ENCODE data around the gene LPAR4.
"Not testable (repeated sequence)": the region's sequence is repeated elsewhere in the genome, so short reads cannot be mapped to it uniquely, and the experiment has no call there.

LPAR4 gene

DNA sequence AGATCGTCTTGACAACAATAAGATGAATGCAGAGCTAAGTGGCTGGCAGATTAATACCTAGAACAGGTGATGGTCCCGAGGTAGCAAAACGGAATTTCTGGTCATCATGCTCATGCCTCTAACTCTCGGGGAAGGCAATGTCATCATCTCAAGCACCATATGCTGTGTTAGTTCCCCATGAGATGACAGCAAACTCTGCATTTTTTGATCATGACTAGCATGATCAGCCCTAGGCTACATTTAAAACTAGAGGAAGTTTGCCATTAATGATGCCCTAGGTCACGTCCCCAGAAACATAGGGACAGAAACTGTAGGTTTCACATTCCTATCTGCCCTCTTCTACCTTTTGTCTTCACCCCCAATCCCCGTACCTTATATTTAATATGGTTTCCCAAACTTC, 11.6 kb downstream of the LPAR4 start:
- Histone ChIP-seq H3K4me2 (ENCODE audit: low read length) (no peak overlapping the region), H3K27me3 (ENCODE audit: control insufficient read depth, insufficient read depth, low read length) (no peaks in the 10 kb centered on the region), H3K4me1 (ENCODE audit: control insufficient read depth, insufficient read depth, low read length) (no peaks in the 10 kb centered on the region), H3K36me3 (ENCODE audit: insufficient read depth, low read length) (no peaks in the 10 kb centered on the region), H3K9ac (ENCODE audit: low read depth, low read length) (no peak overlapping the region), H3K4me3 (ENCODE audit: low read length) (no peak overlapping the region), H3K9me3 (replicated peaks; ENCODE audit: low read length) (no peaks in the 10 kb centered on the region)

DNA sequence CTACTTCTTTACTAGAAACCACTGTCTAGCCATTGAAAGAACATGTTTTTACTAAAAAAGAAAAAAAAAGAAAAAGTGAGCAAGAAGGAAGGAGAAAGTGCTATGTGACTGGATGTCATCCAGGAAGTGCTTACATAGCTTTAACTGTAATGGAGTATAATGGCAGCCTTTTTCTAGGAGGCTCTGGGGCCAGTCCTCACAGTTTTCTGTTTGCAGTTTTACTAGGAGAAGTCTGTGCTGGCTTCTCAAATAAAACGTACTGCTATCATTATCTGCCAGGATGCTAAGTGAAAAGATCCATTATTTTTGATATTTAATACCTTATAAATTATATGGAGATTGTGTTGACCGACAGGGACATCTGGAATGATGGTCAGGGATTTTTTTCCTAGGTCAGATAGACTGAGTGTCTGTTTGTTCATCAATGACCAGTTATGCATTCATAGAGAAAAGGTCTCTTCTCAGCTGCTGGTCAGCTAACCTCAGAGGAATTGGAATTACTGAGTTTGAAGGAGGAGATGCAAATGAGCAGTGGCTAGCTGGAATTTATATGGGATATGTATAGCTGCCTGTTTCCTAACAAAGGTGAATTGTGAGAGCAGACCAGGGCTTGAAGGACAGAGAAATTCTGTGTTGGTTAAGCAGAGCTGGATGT, 21.7 kb downstream of the LPAR4 start:
- Histone ChIP-seq H3K9ac (ENCODE audit: low read depth, low read length) (peak overlapping the region; percentile 18), H3K36me3 (ENCODE audit: insufficient read depth, low read length) (no peaks in the 10 kb centered on the region), H3K4me1 (ENCODE audit: control insufficient read depth, insufficient read depth, low read length) (no peaks in the 10 kb centered on the region), H3K27me3 (ENCODE audit: control insufficient read depth, insufficient read depth, low read length) (no peaks in the 10 kb centered on the region), H3K4me3 (ENCODE audit: low read length) (no peak overlapping the region), H3K9me3 (replicated peaks; ENCODE audit: low read length) (no peaks in the 10 kb centered on the region), H3K4me2 (ENCODE audit: low read length) (peak overlapping the region; percentile 31)

DNA sequence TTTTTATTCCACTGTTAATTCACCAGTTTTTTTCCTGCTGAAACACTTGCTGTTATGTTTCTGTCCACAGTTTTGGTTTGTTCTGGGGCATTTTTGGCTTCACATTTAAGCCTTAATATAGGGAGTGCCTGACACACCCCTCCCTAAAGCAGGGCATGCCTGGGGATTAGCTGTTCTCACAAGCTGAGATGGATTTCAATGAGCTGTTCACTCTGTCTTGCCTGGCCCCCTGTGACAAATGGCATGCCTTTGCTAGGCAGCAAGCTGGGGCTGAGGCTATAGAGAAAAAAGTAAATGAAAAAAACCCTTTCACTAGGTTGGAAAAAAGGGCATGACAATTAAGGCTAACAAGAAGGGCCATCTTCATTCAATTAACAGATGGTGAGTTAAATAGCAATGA, 22.4 kb downstream of the LPAR4 start:
- no peaks in the 10 kb centered on the region for H3K4me1 ChIP-seq (ENCODE audit: control insufficient read depth, insufficient read depth, low read length)
- H3K4me3 ChIP-seq (ENCODE audit: low read length): no peak overlapping the region
- H3K4me2 ChIP-seq (ENCODE audit: low read length): peak overlapping the region; percentile 31
- H3K36me3 ChIP-seq (ENCODE audit: insufficient read depth, low read length): no peaks in the 10 kb centered on the region
- H3K9ac ChIP-seq (ENCODE audit: low read depth, low read length): peak overlapping the region; percentile 18
- no peaks in the 10 kb centered on the region for H3K9me3 ChIP-seq (replicated peaks; ENCODE audit: low read length)
- no peaks in the 10 kb centered on the region for H3K27me3 ChIP-seq (ENCODE audit: control insufficient read depth, insufficient read depth, low read length)

DNA sequence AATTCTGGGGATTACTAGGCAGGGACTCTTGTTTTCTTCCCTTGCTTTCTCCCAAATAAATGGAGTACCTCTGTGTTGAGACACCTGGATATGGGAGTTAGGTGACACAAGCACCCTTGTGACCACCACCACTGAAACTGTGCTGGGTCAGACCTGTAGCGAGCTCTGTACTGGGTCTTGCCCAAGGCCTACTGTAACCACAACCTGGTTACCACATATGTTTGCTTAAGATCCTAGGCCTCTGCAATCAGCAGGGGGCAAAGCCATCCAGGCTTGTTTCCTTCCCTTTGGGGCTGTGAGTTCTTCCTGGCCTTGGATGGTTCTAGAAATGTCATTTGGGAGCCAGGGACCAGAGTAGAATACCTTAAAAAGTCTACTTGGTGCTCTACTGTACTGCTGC, 49.4 kb downstream of the LPAR4 start:
- Histone ChIP-seq H3K9me3 (replicated peaks; ENCODE audit: low read length) (no peaks in the 10 kb centered on the region), H3K27me3 (ENCODE audit: control insufficient read depth, insufficient read depth, low read length) (no peaks in the 10 kb centered on the region), H3K9ac (ENCODE audit: low read depth, low read length) (no peak overlapping the region), H3K4me2 (ENCODE audit: low read length) (no peak overlapping the region), H3K4me3 (ENCODE audit: low read length) (no peak overlapping the region), H3K4me1 (ENCODE audit: control insufficient read depth, insufficient read depth, low read length) (no peaks in the 10 kb centered on the region), H3K36me3 (ENCODE audit: insufficient read depth, low read length) (no peaks in the 10 kb centered on the region)

DNA sequence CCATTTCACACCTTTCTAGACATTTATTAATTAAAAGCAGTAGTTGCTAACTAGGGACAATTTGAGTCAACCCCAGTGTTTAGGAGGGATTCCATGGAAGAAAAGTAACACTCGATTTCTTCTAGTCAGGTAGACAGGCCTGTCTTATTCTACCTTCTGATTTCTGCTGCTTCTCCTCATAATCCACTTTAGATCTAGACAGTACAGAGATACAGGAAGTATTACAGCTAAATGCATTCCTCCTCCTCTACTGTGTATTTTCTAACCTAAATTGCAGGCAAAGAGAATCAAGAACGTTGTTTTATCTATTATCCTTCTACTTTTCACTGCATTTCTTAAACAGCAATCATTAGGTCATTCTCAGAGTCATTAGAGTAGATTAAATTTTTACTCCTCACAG, 52.6 kb downstream of the LPAR4 start:
- Histone ChIP-seq H3K36me3 (ENCODE audit: insufficient read depth, low read length) (no peaks in the 10 kb centered on the region), H3K9ac (ENCODE audit: low read depth, low read length) (no peak overlapping the region), H3K27me3 (ENCODE audit: control insufficient read depth, insufficient read depth, low read length) (no peaks in the 10 kb centered on the region), H3K4me2 (ENCODE audit: low read length) (no peak overlapping the region), H3K9me3 (replicated peaks; ENCODE audit: low read length) (no peaks in the 10 kb centered on the region), H3K4me1 (ENCODE audit: control insufficient read depth, insufficient read depth, low read length) (no peaks in the 10 kb centered on the region), H3K4me3 (ENCODE audit: low read length) (no peak overlapping the region)

DNA sequence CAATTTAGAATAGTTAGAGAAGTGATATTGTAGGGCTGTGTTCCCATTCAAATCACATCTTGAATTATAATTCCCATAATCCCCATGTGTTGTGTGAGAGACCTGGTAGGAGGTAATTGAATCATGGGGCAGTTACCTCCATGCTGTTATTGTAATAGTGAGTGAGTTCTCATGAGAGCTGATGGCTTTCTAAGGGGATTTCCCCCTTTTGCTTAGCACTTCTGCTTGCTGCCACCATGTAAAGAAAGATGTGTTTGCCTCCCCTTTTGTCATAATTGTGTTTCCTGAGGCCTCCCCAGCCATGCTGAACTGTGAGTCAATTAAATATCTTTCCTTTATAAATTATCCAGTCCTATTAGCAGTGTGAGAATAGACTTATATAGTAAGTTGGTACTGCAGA, 53.2 kb downstream of the LPAR4 start:
- Histone ChIP-seq H3K4me3 (ENCODE audit: low read length) (no peak overlapping the region), H3K4me1 (ENCODE audit: control insufficient read depth, insufficient read depth, low read length) (no peaks in the 10 kb centered on the region), H3K9me3 (replicated peaks; ENCODE audit: low read length) (no peaks in the 10 kb centered on the region)

DNA sequence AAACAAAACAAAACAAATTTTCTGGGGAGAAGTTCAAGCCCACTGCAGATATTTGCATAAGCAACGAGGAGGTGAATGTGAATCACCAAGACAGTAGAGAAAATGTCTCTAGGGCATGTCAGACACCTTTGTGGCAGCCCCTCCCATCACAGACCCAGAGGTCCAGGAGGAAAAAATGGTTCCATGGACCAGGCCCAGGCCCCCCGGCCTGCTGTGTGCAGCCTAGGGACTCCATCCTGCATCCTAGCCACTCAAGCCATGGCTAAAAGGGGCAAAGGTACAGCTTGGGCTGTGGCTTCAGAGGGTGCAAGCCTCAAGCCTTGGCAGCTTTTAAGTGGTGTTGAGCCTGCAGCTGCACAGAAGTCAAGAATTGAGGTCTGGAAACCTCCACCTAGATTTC, 54.0 kb downstream of the LPAR4 start:
- H3K4me1 ChIP-seq (ENCODE audit: control insufficient read depth, insufficient read depth, low read length): no peaks in the 10 kb centered on the region
- no peaks in the 10 kb centered on the region for H3K36me3 ChIP-seq (ENCODE audit: insufficient read depth, low read length)
- no peaks in the 10 kb centered on the region for H3K9me3 ChIP-seq (replicated peaks; ENCODE audit: low read length)
- H3K4me3 ChIP-seq (ENCODE audit: low read length): no peak overlapping the region
- H3K4me2 ChIP-seq (ENCODE audit: low read length): no peak overlapping the region
- H3K9ac ChIP-seq (ENCODE audit: low read depth, low read length): no peak overlapping the region
- no peaks in the 10 kb centered on the region for H3K27me3 ChIP-seq (ENCODE audit: control insufficient read depth, insufficient read depth, low read length)

More for the DNA sequence above, 53.2 kb downstream of the LPAR4 start:
- Histone ChIP-seq H3K4me2 (ENCODE audit: low read length) (no peak overlapping the region), H3K36me3 (ENCODE audit: insufficient read depth, low read length) (no peaks in the 10 kb centered on the region), H3K27me3 (ENCODE audit: control insufficient read depth, insufficient read depth, low read length) (no peaks in the 10 kb centered on the region), H3K9ac (ENCODE audit: low read depth, low read length) (no peak overlapping the region)

DNA sequence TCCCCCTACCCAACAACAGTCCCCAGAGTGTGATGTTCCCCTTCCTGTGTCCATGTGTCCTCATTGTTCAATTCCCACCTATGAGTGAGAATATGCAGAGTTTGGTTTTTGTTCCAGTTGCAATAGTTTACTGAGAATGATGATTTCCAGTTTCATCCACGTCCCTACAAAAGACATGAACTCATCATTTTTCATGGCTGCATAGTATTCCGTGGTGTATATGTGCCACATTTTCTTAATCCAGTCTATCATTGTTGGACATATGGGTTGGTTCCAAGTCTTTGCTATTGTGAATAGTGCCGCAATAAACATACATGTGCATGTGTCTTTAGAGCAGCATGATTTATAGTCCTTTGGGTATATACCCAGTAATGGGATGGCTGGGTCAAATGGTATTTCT, 55.0 kb downstream of the LPAR4 start:
- H3K27me3 ChIP-seq (ENCODE audit: control insufficient read depth, insufficient read depth, low read length); H3K4me3 ChIP-seq (ENCODE audit: low read length); H3K9ac ChIP-seq (ENCODE audit: low read depth, low read length); H3K9me3 ChIP-seq (replicated peaks; ENCODE audit: low read length); H3K36me3 ChIP-seq (ENCODE audit: insufficient read depth, low read length); H3K4me1 ChIP-seq (ENCODE audit: control insufficient read depth, insufficient read depth, low read length); H3K4me2 ChIP-seq (ENCODE audit: low read length): not testable (repeated sequence)

Measured in skeletal muscle satellite cell (primary cell).